HG02642 (cell line): Measurements from ENCODE around the gene FADS2.
"Not testable (repeated sequence)": the region's sequence is repeated elsewhere in the genome, so short reads cannot be mapped to it uniquely, and the experiment has no call there.

Experiments used
- ATAC-seq: cut with Tn5 transposase; IDR thresholded peaks from one replicate; pipeline ENCODE4 v1.9.1; 2021; ENCODE audit warnings: mild to moderate bottlenecking; ENCODE audit not compliant: unreplicated experiment, poor library complexity

FADS2 gene

DNA sequence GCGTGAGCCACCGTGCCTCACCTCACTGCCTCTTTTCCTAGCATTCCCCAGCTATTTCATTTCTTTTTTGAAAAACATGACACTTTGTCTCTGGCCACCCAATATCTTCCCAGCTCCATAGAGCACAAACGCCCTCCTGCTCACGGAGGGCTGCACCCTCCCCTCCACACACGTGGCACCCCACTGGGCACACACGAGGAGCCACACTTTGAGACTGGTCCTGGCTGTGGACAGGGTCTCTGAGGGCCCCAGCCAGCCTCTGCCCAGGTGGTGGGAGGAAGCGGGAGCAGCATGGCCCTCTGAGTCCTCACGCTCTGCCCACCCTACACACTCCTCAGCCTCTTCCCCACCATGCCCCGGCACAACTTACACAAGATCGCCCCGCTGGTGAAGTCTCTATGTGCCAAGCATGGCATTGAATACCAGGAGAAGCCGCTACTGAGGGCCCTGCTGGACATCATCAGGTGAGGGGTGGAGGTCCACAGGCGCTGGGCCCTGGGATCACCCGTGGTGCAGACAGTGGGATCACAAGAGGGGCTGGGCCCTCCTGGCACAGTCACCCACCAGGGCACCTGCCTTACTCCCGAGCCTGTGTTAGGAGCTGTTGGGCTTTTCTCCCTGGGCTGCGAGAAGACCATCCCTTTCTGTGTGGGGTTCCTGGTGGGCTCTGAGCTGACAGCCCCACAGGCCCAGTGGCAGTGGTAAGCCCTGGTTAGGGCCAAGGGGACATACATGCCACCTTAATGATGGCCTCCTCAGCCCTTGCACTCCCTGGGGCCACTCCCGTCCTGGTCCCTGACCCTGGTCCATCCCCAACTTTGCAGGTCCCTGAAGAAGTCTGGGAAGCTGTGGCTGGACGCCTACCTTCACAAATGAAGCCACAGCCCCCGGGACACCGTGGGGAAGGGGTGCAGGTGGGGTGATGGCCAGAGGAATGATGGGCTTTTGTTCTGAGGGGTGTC, 37.0 kb downstream of the FADS2 start:
- ATAC-seq: no peak

DNA sequence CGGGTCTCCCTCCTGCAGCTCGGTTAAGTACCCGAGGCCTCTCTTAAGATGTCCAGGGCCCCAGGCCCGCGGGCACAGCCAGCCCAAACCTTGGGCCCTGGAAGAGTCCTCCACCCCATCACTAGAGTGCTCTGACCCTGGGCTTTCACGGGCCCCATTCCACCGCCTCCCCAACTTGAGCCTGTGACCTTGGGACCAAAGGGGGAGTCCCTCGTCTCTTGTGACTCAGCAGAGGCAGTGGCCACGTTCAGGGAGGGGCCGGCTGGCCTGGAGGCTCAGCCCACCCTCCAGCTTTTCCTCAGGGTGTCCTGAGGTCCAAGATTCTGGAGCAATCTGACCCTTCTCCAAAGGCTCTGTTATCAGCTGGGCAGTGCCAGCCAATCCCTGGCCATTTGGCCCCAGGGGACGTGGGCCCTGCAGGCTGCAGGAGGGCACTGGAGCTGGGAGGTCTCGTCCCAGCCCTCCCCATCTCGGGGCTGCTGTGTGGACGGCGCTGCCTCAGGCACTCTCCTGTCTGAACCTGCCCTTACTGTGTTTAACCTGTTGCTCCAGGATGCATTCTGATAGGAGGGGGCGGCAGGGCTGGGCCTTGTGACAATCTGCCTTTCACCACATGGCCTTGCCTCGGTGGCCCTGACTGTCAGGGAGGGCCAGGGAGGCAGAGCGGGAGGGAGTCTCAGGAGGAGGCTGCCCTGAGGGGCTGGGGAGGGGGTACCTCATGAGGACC, 38.3 kb downstream of the FADS2 start:
- ATAC-seq: no peak

DNA sequence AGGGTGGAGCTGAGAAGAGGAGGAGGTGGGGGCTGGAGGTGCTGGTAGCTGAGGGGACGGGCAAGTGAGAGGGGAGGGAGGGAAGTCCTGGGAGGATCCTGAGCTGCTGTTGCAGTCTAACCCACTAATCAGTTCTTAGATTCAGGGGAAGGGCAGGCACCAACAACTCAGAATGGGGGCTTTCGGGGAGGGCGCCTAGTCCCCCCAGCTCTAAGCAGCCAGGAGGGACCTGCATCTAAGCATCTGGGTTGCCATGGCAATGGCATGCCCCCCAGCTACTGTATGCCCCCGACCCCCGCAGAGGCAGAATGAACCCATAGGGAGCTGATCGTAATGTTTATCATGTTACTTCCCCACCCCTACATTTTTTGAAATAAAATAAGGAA, 38.9 kb downstream of the FADS2 start:
- no peak for ATAC-seq

DNA sequence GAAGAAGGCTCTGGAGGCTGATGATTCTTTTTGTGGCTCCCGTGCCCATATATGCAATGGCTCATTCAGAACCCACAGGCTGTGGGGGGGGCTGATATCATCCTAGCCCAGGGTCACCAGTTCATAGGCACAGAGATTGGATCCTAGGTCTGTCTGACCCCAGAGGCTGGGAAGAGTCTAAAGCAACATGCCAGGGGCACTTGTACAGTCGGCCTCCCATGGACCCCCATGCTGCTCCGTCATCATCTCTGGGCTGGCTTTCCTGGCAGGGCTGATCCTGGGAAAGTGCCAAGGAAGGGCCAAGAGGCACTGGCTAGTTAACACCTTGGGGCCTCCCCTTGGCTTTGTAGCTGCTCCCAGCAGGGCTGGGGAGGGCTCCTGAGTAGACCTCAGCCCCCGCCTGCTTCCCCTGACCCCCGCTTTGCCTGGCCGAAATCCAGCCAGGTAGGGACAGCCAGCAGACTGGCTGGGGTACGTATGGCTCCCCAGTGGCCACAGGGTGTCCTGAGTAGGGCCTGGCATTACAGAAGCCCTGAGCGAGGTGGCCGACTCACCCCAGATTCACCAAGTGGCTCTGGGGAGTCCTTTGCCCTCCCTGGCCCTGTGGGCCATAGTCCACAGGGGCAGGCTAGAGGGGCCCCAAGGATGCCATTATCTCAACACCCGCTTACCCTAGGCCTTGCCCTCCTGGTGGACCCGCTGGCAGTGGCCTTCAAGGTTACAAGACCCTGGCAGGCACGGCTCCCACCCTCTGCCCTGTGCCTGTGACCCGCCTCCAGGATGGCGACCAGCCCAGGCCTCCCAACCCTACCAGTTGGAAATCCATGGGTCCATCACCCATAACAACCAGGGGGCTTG, 40.7 kb downstream of the FADS2 start:
- no peak for ATAC-seq

DNA sequence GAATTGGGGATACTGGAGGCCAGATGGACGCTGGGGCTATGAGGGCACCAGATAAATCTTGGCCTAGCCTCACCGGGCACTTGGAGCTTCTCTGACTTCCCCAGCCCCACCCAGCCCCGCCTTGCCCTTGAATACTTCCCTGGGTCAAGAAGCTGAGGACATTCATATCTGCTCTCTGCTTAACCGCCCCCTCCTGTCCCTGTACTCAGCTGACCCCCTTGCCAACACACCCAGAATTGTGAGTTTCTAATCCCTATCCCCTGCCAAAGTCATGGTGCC, 41.3 kb downstream of the FADS2 start:
- ATAC-seq: no peak

DNA sequence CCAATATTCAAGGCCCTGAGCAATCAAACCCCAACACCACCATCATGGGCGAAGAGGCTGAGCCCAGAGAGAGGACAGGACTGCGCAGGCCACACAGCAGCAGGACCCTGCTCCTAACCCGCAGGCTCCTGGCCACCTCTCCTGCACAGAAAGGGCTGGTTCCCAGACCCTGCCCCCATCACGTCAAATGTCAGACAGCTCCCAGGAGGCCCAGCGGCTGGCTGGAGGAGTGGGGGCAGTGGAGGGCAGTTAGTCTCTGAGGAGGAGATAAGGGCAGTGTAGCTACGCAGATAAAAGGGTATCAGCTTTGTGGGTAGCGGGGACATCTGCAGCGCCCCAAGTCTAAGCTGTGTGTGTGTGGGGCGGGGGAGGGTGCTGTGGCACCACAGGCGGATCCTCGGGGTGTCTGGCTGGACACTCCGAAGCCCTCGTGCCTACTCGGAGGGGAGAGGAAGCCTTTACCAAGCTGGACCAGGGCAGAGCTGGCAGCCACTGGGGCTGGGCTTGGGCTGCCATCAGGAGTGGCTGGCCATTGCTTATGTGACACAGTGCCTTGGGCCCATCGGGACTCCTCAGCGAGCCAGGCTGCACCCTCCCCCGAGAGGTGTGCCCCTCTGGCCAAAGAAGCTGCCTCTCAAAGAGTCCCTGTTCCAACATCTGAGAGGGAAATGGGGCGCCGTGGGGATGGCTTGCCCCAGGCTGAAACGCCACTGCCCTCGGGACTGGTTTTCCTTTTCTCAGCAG, 41.8 kb downstream of the FADS2 start:
- ATAC-seq: no peak

DNA sequence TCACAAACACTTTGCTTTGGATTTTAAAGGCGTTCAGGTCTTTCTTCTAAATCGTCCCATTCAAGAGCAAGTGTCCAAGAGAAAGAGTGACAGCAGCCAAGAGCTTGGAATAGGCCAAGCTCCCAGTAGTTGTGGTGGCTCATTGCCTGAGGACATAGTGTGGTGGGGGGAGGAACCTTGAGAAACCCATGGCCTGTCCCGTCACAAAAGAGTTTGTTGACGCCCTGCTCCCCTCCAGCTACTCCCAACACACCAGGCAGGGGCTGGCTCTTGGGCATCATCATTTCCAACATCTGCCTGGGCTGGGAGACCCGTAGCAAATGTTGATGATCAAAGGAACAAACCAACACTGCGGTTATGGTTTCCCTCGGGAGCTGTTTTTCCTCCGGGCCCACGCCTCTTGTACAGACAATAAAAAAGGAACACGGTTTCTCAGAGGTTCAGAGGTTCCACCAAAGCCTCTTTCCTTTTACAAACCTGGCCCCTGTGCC, 42.5 kb downstream of the FADS2 start:
- no peak for ATAC-seq

DNA sequence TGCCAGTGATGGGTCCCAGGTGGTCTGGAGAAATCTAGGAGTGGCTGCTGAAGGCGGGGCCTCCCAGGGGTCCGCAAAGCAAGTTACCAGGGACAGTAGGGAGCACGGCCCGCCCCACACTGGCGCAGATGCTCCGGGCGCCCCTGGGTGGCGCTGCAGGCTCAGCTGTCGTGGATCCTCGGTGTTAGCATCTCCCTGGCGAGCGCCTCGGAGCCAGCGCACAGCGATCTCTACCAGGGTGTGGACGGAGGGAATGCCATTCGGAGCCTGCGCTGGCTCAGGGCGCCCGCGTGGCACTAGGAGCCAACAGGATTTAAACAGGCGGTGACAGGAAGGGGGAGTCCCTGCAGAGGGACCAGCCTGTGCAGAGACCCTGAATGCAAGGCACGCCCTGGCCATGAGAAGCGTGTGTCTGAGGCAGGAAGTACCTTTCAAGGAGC, 43.1 kb downstream of the FADS2 start:
- peak; percentile 74 for ATAC-seq

DNA sequence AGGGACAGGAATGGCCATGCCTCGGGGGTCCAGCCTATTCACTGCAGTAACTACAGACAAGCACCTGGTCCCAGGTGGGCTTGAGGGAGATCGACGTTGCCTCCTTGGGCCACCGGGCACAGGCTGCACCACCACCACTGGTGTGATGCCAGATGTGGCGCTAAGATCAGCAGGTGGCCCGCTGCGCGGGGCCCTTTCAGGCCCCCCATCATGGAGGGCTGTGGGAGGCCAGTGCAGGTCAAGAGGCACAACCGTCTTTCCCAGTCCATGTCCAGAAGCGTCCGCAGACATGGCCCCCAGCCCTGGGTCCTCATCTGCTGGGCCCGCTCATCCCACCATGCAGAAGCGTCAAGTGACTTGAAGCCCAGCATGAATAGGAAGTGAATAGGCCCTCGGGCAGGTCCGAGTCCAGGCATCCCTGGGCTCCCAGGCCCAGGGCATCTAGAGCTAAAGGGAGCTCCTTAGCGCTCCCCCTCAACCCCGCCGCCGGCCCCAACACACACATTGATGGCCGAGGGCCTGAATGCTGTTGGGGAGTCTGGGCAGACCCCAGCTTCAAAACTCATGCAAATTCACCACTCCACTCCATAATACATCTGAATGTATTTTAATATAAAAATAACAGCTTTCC, 45.0 kb downstream of the FADS2 start:
- ATAC-seq: no peak

DNA sequence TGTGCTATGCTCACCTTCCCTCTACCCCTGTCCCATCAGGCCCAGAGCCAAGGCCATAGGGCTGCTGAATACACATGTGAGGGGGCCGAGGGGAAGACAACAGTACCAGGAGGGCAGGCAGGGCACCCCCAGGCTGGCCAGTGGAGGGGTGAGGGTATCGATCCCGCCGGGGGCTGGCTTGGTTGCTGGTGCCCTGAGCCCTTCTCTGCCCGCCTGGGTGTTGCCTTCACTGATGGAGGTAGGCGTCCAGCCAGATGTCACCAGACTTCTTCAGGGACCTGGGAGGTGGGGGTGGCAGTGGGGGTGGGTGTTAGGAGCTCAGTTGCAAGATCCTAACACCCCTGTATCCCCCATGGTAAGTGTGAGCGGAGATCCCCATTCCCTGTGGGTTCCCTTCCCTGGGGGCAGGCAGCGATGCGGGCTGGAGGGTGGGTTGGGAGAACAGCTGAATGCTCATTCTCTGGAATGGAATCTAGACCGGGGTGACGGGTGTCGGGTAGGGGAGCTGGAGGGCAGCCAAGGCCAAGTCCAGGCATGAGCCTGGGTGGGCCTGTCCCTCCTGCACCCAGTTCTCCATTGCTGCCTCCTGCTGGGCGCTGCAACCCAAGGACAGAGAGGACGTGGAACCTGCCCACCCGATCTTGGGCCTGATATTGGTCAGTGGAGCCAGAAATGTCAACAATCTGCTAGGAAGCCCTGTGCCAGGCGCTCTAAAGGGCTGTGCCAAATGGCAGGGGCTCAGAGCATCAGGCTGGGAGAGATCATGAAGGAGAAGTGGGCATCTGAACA, 45.7 kb downstream of the FADS2 start:
- no peak for ATAC-seq

DNA sequence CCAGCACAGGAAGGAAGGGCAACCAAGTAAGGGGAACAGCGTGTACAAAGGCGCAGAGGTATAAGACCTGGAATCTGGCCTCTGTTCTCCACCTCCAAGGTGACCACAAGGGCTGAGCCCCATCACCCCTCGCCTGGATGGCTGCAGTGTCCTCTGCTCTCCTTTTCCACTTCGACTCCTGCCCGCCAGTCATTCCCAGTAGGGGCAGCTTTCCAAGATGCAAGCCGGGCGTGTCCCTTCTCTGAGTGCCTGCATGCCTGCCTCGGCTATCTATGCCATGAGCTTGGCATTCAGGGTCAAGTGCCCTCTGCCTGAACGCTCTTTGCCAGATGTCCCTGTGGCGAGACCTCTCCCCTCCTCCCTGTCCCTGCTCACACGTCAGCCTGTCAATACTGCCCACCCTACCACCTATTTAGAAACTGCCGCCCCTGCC, 46.3 kb downstream of the FADS2 start:
- no peak for ATAC-seq

DNA sequence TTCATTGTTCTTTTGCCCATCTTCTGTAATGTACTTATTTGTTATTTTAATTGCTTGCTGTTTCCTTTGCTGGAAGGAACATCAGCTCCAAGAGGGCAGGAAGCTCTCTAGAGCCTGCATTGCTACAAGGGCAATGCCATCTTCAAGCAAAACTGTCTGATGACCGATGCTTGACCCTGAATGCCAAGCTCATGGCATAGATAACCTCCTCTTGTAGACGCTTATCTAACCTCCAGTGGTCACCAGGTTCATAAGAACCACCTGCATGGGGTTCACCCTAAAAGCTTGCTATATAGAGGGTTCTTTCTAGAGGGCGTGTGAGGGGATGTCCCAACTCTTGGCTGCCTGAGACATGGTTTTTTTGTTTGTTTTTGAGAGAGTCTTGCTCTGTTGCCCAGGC, 46.8 kb downstream of the FADS2 start:
- ATAC-seq: no peak

DNA sequence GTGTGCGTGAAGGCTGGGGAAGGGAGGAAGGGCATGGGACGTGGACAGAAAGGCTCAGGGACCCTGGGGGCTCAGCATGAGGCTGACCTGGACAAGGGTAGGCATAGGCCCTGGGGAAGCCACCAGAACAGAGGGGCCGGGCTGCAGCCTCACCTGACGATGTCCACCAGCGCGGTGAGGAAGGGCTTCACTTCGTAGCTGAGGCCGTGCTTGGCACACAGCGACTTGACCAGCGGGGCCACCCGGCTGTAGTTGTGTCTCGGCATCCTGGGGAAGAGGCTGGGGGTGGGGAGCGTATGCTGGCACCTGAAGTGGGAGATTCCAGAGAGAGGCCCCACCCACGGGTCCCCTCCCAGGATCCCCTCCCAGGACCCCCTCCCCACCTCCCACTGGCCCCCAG, 47.6 kb downstream of the FADS2 start:
- no peak for ATAC-seq

DNA sequence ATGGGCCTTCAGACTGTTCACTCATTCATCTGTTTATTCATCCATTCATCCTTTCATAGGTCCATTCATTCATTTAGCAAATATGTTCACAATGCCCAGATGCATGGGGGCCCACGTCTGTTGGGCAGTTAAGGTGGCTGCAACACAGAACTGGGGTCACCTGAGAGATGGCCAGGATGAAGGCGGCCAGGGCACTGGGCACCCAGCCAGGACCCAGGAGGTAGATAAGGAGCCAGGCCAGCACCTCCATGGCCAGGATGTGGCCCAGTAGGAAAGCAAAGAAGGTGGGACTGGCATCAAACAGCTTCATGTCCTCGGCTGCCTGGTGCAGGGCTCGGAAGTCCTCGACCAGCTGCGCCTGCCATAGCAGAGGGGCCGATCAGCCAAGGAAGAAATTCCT, 51.1 kb downstream of the FADS2 start:
- ATAC-seq: no peak

DNA sequence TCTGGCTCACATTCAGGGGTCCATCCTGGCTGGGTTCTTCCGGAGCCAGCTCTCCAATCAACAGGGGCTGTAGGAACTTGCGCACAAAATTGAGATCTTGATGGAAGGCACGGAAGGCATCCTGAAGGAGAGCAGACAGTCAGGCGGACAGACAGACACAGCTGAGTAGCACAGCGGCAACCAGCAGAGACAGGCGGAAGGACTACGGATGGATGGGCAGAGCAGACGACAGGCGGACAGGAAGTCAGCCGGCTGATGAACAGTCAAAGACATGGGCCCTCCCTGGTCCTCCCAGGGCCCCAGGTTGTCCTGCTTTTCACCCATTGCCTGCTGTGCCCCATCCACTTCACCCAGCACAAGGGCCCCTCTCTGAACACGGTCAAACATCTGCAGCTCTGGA, 51.9 kb downstream of the FADS2 start:
- ATAC-seq: no peak

DNA sequence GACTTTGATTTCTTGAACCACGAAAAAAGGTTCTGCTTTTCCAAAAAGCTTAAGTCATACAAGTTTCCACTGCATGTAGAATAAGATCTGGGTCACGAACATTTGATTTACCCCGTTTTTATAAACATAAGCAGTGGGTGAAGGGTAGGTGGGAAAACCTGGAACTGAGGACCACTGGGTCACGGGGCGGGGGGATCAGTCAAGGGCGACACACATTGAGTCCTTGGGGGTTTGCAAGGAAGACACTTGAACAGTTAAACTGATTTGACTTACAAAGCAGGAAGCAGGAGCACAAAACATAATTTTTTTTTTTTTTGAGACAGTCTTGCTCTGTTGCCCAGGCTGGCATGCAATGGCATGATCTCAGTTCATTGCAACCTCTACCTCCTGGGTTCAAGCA, 52.4 kb downstream of the FADS2 start:
- ATAC-seq: no peak

DNA sequence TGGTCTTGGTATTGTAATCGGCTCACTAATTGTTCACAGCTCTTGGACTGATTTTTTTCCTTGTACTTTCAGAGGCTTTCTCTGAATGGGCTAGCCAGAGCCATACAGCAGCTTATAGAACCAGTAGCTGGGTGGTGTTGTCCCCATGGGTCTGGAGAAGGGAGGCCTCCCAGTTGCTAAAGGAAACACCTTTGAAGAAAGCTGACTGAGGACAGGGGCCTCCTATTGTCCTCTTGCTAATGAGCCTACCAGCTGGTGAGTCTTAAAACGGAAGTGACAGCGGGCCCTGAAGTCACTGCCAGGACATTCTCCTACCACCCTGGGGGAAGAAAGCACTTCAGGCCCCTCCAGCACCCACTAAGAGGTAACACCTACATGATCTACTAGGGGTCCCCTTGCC, 53.3 kb downstream of the FADS2 start:
- no peak for ATAC-seq

DNA sequence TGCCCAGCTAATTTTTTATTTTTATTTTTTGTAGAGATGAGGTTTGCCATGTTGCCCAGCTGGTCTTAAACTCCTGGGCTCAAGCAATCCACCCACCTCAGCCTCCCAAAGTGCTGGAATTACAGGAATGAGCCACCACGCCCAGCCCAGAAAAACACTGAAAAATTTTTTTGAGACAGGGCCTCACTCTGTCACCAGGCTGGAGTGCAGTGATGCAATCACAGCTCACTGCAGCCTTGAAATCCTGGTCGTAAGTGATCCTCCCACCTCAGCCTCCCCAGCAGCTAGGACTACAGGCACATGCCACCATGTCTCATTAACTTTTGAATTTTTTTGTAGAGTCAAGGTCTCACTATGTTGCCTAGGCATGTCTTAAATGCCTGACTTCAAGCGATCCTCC, 54.2 kb downstream of the FADS2 start:
- ATAC-seq: not testable (repeated sequence)

DNA sequence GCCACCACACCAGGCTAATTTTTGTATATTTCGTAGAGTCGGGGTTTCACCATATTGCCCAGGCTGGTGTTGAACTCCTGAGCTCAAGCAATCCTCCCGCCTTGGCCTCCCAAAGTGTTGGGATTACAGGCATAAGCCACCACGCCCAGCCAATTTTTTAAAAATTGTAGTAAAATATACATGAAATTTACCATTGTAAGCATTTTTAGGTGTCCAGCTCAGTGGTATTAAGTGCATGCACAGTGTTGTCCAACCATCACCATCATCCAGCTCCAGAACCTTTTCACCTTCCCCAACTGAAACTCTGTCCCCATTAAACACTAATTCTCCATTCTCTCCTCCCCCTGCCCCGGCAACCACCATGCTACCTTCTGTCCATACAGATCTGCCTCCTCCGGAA, 54.8 kb downstream of the FADS2 start:
- no peak for ATAC-seq
